Suprapubic skin (tissue), 3 donors: ENCODE measurements around the gene ATG14.

Experiments used
- EP300 ChIP-seq: sonication (generic); formaldehyde crosslinking; IDR thresholded peaks from one replicate; pipeline ENCODE4 v1.6.1; 2017; ENCODE audit warnings: antibody characterized with exemption
- TF ChIP-seq, protein P1 (sequence below), 2 donors: fragments of 200-600 bp in 1 of 2; fragments of 450-650 bp in 1 of 2; sonication (generic) in 1 of 2; IDR thresholded peaks; one replicate each; pipeline ENCODE4 v1.5.1; 2016 to 2019; ENCODE audit warnings: antibody characterized with exemption in 2 of 2, mild to moderate bottlenecking in 1 of 2, moderate library complexity in 1 of 2

DNA sequence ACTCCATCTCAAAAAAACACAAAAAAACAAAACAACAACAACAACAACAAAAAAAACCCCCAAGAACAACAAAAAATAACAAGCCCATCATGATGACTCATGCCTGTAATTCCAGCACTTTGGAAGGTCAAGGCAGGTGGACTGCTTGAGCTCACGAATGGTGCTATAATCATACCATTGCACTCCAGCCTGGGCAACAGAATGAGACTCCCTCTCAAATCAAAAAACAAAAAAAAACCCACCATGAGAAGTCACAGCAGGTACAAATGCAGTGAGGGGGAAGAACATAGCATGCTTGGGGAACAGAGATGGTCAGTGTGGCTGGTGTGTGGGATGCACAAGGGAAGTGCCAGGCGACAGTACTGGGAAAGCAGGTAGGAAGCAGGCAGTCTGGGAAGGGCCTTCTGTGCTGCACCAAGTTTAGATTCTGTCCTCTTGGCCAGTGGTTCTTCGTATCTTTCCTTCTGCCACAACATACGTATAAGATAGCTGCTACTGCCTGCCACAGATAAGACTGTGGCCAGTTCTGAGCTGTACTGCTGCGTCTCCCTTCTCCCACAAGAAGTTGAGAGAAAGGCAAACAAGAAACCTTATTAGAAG is 28.0 kb downstream of the ATG14 start:
- TF ChIP-seq, protein P1, sequence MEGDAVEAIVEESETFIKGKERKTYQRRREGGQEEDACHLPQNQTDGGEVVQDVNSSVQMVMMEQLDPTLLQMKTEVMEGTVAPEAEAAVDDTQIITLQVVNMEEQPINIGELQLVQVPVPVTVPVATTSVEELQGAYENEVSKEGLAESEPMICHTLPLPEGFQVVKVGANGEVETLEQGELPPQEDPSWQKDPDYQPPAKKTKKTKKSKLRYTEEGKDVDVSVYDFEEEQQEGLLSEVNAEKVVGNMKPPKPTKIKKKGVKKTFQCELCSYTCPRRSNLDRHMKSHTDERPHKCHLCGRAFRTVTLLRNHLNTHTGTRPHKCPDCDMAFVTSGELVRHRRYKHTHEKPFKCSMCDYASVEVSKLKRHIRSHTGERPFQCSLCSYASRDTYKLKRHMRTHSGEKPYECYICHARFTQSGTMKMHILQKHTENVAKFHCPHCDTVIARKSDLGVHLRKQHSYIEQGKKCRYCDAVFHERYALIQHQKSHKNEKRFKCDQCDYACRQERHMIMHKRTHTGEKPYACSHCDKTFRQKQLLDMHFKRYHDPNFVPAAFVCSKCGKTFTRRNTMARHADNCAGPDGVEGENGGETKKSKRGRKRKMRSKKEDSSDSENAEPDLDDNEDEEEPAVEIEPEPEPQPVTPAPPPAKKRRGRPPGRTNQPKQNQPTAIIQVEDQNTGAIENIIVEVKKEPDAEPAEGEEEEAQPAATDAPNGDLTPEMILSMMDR (IDR thresholded peaks at IDR 0.05) = no peak
- no peak for TF ChIP-seq EP300
